Measurements from ENCODE around the gene TSPAN18. TPM values are rescaled to one million over a fixed set of nuclear protein-coding genes. Genes with fewer than 3 reads are reported as not detected.

The TSPAN18 gene
- total RNA-seq, 1 donor from 2014 or later = 46.4 TPM

GRCh38 chr11:44846852-44847251, 120.1 kb downstream of the TSPAN18 start:
- DNase-seq (no peak), ATAC-seq (no peak)
- intact Hi-C loops (cut with DNase I) = no loop called here
- Histone ChIP-seq H3K27me3 (no peaks in the 10 kb centered on the region), H3K4me1 (no peaks in the 10 kb centered on the region), H3K27ac (no peak overlapping the region), H3K9me3 (no peaks in the 10 kb centered on the region), H3K36me3 (no peaks in the 10 kb centered on the region), H3K4me3 (no peak overlapping the region)
- TF ChIP-seq, protein P1, sequence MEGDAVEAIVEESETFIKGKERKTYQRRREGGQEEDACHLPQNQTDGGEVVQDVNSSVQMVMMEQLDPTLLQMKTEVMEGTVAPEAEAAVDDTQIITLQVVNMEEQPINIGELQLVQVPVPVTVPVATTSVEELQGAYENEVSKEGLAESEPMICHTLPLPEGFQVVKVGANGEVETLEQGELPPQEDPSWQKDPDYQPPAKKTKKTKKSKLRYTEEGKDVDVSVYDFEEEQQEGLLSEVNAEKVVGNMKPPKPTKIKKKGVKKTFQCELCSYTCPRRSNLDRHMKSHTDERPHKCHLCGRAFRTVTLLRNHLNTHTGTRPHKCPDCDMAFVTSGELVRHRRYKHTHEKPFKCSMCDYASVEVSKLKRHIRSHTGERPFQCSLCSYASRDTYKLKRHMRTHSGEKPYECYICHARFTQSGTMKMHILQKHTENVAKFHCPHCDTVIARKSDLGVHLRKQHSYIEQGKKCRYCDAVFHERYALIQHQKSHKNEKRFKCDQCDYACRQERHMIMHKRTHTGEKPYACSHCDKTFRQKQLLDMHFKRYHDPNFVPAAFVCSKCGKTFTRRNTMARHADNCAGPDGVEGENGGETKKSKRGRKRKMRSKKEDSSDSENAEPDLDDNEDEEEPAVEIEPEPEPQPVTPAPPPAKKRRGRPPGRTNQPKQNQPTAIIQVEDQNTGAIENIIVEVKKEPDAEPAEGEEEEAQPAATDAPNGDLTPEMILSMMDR (IDR thresholded peaks at IDR 0.05) = no peak

DNA sequence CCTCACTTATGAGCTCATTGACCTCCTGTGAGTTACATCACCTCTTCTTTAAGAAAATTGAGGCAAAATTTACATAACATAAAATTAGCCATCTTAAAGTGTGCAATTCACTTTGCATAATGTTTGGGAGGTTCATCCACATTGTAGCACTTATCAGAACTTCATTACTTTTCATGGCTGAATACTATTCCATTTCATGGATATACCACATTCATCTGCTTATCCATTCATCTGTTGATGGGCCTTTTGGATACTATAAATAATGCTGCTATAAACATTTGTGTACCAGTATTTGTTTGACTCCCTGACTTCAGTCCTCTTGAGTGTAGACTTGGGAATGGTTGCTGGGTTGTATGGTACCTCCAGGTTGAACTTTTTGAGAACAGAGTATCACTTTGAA, 120.6 kb downstream of the TSPAN18 start:
- Histone ChIP-seq H3K27ac (no peak overlapping the region), H3K4me3 (no peak overlapping the region), H3K4me1 (no peaks in the 10 kb centered on the region), H3K27me3 (no peaks in the 10 kb centered on the region), H3K9me3 (no peaks in the 10 kb centered on the region), H3K36me3 (no peaks in the 10 kb centered on the region)
- intact Hi-C loops (cut with DNase I) = no loop called here
- ATAC-seq = no peak
- TF ChIP-seq, protein P1 (IDR thresholded peaks at IDR 0.05) = no peak
- no peak for DNase-seq

GRCh38 chr11:44848203-44848962, 121.6 kb downstream of the TSPAN18 start:
- H3K4me3 ChIP-seq = no peak overlapping the region
- H3K9me3 ChIP-seq = no peaks in the 10 kb centered on the region
- H3K4me1 ChIP-seq = no peaks in the 10 kb centered on the region
- H3K36me3 ChIP-seq = no peaks in the 10 kb centered on the region
- H3K27ac ChIP-seq = no peak overlapping the region
- TF ChIP-seq, protein P1 (IDR thresholded peaks at IDR 0.05) = no peak
- no peaks in the 10 kb centered on the region for H3K27me3 ChIP-seq
- intact Hi-C loops (cut with DNase I) = no loop called here
- ATAC-seq = no peak
- DNase-seq = no peak

DNA sequence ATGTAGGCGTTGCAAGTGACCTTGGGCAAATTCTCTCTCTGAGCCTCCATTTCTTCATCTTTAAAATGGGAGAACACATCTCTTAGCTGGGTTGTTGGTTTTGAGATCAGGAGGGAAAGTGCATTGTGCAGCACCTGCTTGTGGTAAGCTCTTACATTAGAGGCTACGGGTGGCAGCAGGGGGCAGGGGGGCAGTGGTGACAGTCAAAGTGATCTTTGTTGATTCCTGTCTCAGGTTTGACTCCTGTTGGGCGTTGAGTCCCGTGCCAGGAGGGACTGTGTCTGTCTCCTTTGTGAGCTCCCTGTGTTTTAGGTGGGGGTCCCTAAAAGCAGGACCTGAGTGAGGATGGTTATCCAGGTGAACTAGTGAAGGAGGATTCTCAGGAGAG, 122.2 kb downstream of the TSPAN18 start:
- no peak for ATAC-seq

DNA sequence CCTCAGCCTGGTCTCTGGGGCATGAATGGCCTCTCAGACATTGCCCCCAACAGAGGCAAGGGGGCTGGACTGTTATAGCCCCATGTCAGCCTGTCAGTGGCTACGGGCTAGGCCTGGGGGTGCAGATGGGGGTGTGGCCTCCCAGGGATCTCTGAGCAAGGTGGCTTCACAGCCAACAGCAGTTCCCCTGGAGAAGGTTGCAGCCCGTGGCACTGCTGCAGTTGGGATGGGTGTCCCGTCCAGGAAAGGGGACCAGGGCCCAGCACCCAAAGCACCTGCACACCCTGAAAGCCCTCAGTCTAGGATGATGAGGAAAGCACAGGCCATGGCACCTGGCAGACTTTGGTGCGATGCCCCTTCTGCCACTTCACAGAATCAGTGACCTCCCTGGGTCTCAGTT, 122.7 kb downstream of the TSPAN18 start:
- intact Hi-C loops (cut with DNase I) = no loop called here

More for the DNA sequence above, 122.2 kb downstream of the TSPAN18 start:
- Histone ChIP-seq H3K4me3 (no peak overlapping the region), H3K4me1 (no peaks in the 10 kb centered on the region), H3K36me3 (no peaks in the 10 kb centered on the region), H3K27ac (no peak overlapping the region), H3K9me3 (no peaks in the 10 kb centered on the region), H3K27me3 (no peaks in the 10 kb centered on the region)
- DNase-seq = no peak
- intact Hi-C loops (cut with DNase I) = no loop called here
- TF ChIP-seq, protein P1 (IDR thresholded peaks at IDR 0.05) = no peak

More for the DNA sequence above, 122.7 kb downstream of the TSPAN18 start:
- no peak for ATAC-seq
- Histone ChIP-seq H3K27me3 (no peaks in the 10 kb centered on the region), H3K9me3 (no peaks in the 10 kb centered on the region), H3K27ac (no peak overlapping the region), H3K4me3 (no peak overlapping the region), H3K36me3 (no peaks in the 10 kb centered on the region), H3K4me1 (no peaks in the 10 kb centered on the region)
- TF ChIP-seq, protein P1 (IDR thresholded peaks at IDR 0.05) = no peak
- no peak for DNase-seq
